ENCODE results near the gene PROSER3.

Gene PROSER3

GRCh38 chr19:35775298-35776101 is 17.5 kb downstream of the PROSER3 start, which contains the start of gene ARHGAP33:
ARHGAP33 (plus strand) TSS chr19:35775564; CDS start chr19:35775659, 95 bp downstream.
- peak; percentile 94 to 98 for DNase-seq (ENCODE audit: low read depth in 2 of 2)

- DNase-seq (ENCODE audit: low read depth in 2 of 2): no peak
Observed at GRCh38 chr19:35776102-35776788, 18.3 kb downstream of the PROSER3 start.

GRCh38 chr19:35777086-35777841 is 19.3 kb downstream of the PROSER3 start:
- no peak for DNase-seq (ENCODE audit: low read depth in 2 of 2)

GRCh38 chr19:35777961-35778360 is 20.0 kb downstream of the PROSER3 start:
- DNase-seq (ENCODE audit: low read depth in 2 of 2): no peak

GRCh38 chr19:35779033-35779432 is 21.1 kb downstream of the PROSER3 start:
- no peak for DNase-seq (ENCODE audit: low read depth in 2 of 2)

- DNase-seq (ENCODE audit: low read depth in 2 of 2): no peak
Observed at GRCh38 chr19:35780058-35780457, 22.1 kb downstream of the PROSER3 start.

- no peak for DNase-seq (ENCODE audit: low read depth in 2 of 2)
Observed at GRCh38 chr19:35780717-35781116, 22.7 kb downstream of the PROSER3 start.

- no peak for DNase-seq (ENCODE audit: low read depth in 2 of 2)
Observed at GRCh38 chr19:35781650-35782049, 23.7 kb downstream of the PROSER3 start.

- DNase-seq (ENCODE audit: low read depth in 2 of 2): no peak
Observed at GRCh38 chr19:35782589-35782988, 24.6 kb downstream of the PROSER3 start.

GRCh38 chr19:35783469-35784434 is 25.8 kb downstream of the PROSER3 start:
- DNase-seq (ENCODE audit: low read depth in 2 of 2): no peak

- no peak for DNase-seq (ENCODE audit: low read depth in 2 of 2)
Observed at GRCh38 chr19:35784503-35785338, 26.7 kb downstream of the PROSER3 start.

- DNase-seq (ENCODE audit: low read depth in 2 of 2): no peak
Observed at GRCh38 chr19:35785339-35785627, 27.3 kb downstream of the PROSER3 start.

- DNase-seq (ENCODE audit: low read depth in 2 of 2): no peak
Observed at GRCh38 chr19:35786299-35787160, 28.6 kb downstream of the PROSER3 start.

- DNase-seq (ENCODE audit: low read depth in 2 of 2): no peak
Observed at GRCh38 chr19:35787227-35787799, 29.3 kb downstream of the PROSER3 start.

- DNase-seq (ENCODE audit: low read depth in 2 of 2): no peak
Observed at GRCh38 chr19:35788205-35788960, 30.4 kb downstream of the PROSER3 start.

GRCh38 chr19:35789195-35789977 is 31.4 kb downstream of the PROSER3 start:
- no peak for DNase-seq (ENCODE audit: low read depth in 2 of 2)
